ENCODE results near the gene TMC6. TPM values are rescaled to one million over a fixed set of nuclear protein-coding genes. Genes with fewer than 3 reads are reported as not detected.

The TMC6 gene
- total and polyA plus RNA-seq, 2 of the 13 experiments (the other 11 are each of a cell fraction or from before 2014, with no cell fraction given) = 48.4 to 99.1 TPM

GRCh38 chr17:78137392-78138203 lies 9.0 kb upstream of the TMC6 start (continued):
- TF ChIP-seq ZHX1 (CRISPR knock-in tag; IDR thresholded peaks at IDR 0.05; ENCODE audit: low read depth) (no peak; the same call in 1 of the 2 replicates), DNMT3B (CRISPR knock-in tag; conservative IDR thresholded peaks at IDR 0.05) (no peak), ZNF572 (CRISPR knock-in tag; IDR thresholded peaks at IDR 0.05) (no peak), ZNF850 (CRISPR knock-in tag; conservative IDR thresholded peaks at IDR 0.05) (peak; percentile 90; the same call in 1 of the 2 replicates), POGZ (CRISPR knock-in tag; IDR thresholded peaks at IDR 0.05) (no peak), EZH2 (conservative IDR thresholded peaks at IDR 0.05; ENCODE audit: low read depth, low read length) (no peak), ERF (CRISPR knock-in tag; IDR thresholded peaks at IDR 0.05) (0 out of 2 replicates have a peak, but pooled peaks have one; percentile 18), KLF9 (CRISPR knock-in tag; IDR thresholded peaks at IDR 0.05; ENCODE audit: low read depth) (no peak), NCOR1 (IDR thresholded peaks at IDR 0.05; ENCODE audit: borderline replicate concordance, low read length) (no peak), IKZF4 (CRISPR knock-in tag; IDR thresholded peaks at IDR 0.05; ENCODE audit: borderline replicate concordance, low read depth, not compliant biosample characterization) (no peak), ATRX (CRISPR knock-in tag; IDR thresholded peaks at IDR 0.05; ENCODE audit: borderline replicate concordance) (no peak), AKAP8 (CRISPR knock-in tag; IDR thresholded peaks at IDR 0.05) (0 out of 2 replicates have a peak, but pooled peaks have one; percentile 56), TRIM22 (IDR thresholded peaks at IDR 0.05) (no peak), ZNF543 (CRISPR knock-in tag; IDR thresholded peaks at IDR 0.05) (no peak), ZBTB20 (CRISPR knock-in tag; IDR thresholded peaks at IDR 0.05; ENCODE audit: borderline replicate concordance, low read depth) (no peak), JUN (CRISPR knock-in tag; IDR thresholded peaks at IDR 0.05) (no peak), TBX3 (IDR thresholded peaks at IDR 0.05; ENCODE audit: borderline replicate concordance) (no peak), TRAFD1 (CRISPR knock-in tag; IDR thresholded peaks at IDR 0.05; ENCODE audit: borderline replicate concordance) (no peak), ZBTB4 (CRISPR knock-in tag; IDR thresholded peaks at IDR 0.05; ENCODE audit: borderline replicate concordance) (no peak), ZNF124 (CRISPR knock-in tag; IDR thresholded peaks at IDR 0.05) (no peak), MEF2D (CRISPR knock-in tag; IDR thresholded peaks at IDR 0.05) (no peak)

Data from HepG2 (cell line).